Epithelial cell of proximal tubule (primary cell): ENCODE measurements around the gene GP1BA. TPM values are rescaled to one million over a fixed set of nuclear protein-coding genes. Genes with fewer than 3 reads are reported as not detected.
A peak's percentile ranks its signal among the peaks of the same experiment; 100 is the strongest.

Source experiments
- DNase-seq: peaks from one replicate; pipeline ENCODE4 v3.0.0-alpha.2; 2011; ENCODE audit warnings: low read depth
- H3K4me3 ChIP-seq: 2 replicates; pipeline ENCODE4 v1.5.1; 2011; ENCODE audit warnings: low read depth, mild to moderate bottlenecking, low read length
- CTCF ChIP-seq: conservative IDR thresholded peaks from 2 replicates; pipeline ENCODE4 v1.5.1; 2012; ENCODE audit warnings: low read depth, mild to moderate bottlenecking, low read length
- total RNA-seq: library from RNA; depleted of rRNA; stranded (reverse); fragments of >200 nt; gene quantifications from 2 replicates; pipeline ENCODE4 v1.2.3, GENCODE V29; 2015

The GP1BA gene
- total RNA-seq, 1 donor from 2014 or later, result not detected

- H3K4me3 ChIP-seq, result no peak overlapping the region
- peak; percentile 54 for TF ChIP-seq CTCF
- DNase-seq, result no peak
Measured at GRCh38 chr17:4934173-4934979, 2.3 kb downstream of the GP1BA start.

- no peak overlapping the region for H3K4me3 ChIP-seq
- no peak for TF ChIP-seq CTCF
- DNase-seq, result no peak
Measured at GRCh38 chr17:4935650-4936049, 3.6 kb downstream of the GP1BA start.

- H3K4me3 ChIP-seq, result no peak overlapping the region
- no peak for DNase-seq
- TF ChIP-seq CTCF, result no peak
Measured at GRCh38 chr17:4936436-4936835, 4.4 kb downstream of the GP1BA start.

- no peak for DNase-seq
- no peak for TF ChIP-seq CTCF
Measured at GRCh38 chr17:4937553-4937952, 5.5 kb downstream of the GP1BA start.

GRCh38 chr17:4938069-4938491, 6.0 kb downstream of the GP1BA start:
- peak overlapping the region; percentile 93 for H3K4me3 ChIP-seq
- no peak for TF ChIP-seq CTCF

More at GRCh38 chr17:4937553-4937952, 5.5 kb downstream of the GP1BA start:
- no peak overlapping the region for H3K4me3 ChIP-seq

GRCh38 chr17:4938688-4939545, 6.8 kb downstream of the GP1BA start:
- peak overlapping the region; percentile 93 for H3K4me3 ChIP-seq
- no peak for DNase-seq
- no peak for TF ChIP-seq CTCF

More at GRCh38 chr17:4938069-4938491, 6.0 kb downstream of the GP1BA start:
- DNase-seq, result no peak

- H3K4me3 ChIP-seq, result peak overlapping the region; percentile 93
- no peak for TF ChIP-seq CTCF
- DNase-seq, result no peak
Measured at GRCh38 chr17:4939546-4939795, 7.4 kb downstream of the GP1BA start.
